Measurements from ENCODE around the gene BCL6. TPM values are rescaled to one million over a fixed set of nuclear protein-coding genes. Genes with fewer than 3 reads are reported as not detected.

The BCL6 gene
- polyA plus RNA-seq, 3 donors = 33.2 to 349 (median 34.9) TPM

DNA sequence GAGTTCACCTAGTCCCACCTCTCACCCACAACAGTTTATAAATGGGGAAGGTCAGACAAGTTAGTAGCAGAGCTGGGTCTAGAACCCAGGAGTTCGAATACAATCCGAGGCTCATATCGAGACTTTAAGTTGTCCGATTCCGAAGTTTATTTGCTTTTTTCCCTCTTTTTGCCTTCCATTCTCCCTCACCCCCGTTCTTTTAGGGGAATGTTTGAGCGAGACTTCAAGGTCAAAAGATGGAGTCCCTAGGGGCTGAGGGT, 7.3 kb downstream of the BCL6 start:
- H3K36me3 Mint-ChIP-seq = peaks cover 45 to 52% of the 10 kb centered on the region in 2 donors
- Histone ChIP-seq H3K9ac (ENCODE audit: insufficient read depth, low read length, poor library complexity, severe bottlenecking) (peak overlapping the region; percentile 89), H3K36me3 (replicated peaks in 1 of 2; ENCODE audit: control insufficient read depth in 1 of 2, insufficient read depth in 2 of 2, low read length in 2 of 2) (peaks cover 19 to 27% of the 10 kb centered on the region in 2 donors), H3K27ac (ENCODE audit: low read depth in 1 of 2, low read length in 2 of 2) (peak overlapping the region; percentile 96 to 99), H3K79me2 (ENCODE audit: insufficient read depth, low read length) (peaks cover 86% of the 10 kb centered on the region), H2AFZ (ENCODE audit: insufficient read depth, low read depth, low read length, poor library complexity, severe bottlenecking) (peak overlapping the region; percentile 62), H3K4me1 (ENCODE audit: control insufficient read depth in 1 of 2, insufficient read depth in 2 of 2, low read length in 2 of 2) (peaks cover 47 to 74% of the 10 kb centered on the region in 2 donors), H3K4me3 (replicated peaks in 1 of 3; ENCODE audit: low read depth in 2 of 3, low read length in 3 of 3) (peak overlapping the region; percentile 68 to 96 (median 77)), H3K27me3 (ENCODE audit: control insufficient read depth in 2 of 2, insufficient read depth in 2 of 2, low read length in 2 of 2) (no peaks in the 10 kb centered on the region), H4K20me1 (ENCODE audit: insufficient read depth, low read length) (peaks cover 97% of the 10 kb centered on the region), H3K9me3 (replicated peaks in 1 of 2; ENCODE audit: control insufficient read depth in 1 of 2, insufficient read depth in 1 of 2, low read length in 2 of 2) (no peaks in the 10 kb centered on the region), H3K4me2 (replicated peaks; ENCODE audit: extremely low read depth, low read length, poor library complexity, severe bottlenecking) (peak overlapping the region; percentile 95)
- peak overlapping the region; percentile 99 to 100 (median 100) for H3K27ac Mint-ChIP-seq
- peak overlapping the region; percentile 95 to 100 for H3K4me3 Mint-ChIP-seq
- no CpG with 5 or more reads among the region's 7 CpGs for WGBS (ENCODE audit: insufficient coverage)
- peaks cover 0 to 9% (median 3%) of the 10 kb centered on the region in 3 donors for H3K27me3 Mint-ChIP-seq (ENCODE audit: low read depth in 3 of 3)
- no peak for DNase-seq
- TF ChIP-seq, protein P1, sequence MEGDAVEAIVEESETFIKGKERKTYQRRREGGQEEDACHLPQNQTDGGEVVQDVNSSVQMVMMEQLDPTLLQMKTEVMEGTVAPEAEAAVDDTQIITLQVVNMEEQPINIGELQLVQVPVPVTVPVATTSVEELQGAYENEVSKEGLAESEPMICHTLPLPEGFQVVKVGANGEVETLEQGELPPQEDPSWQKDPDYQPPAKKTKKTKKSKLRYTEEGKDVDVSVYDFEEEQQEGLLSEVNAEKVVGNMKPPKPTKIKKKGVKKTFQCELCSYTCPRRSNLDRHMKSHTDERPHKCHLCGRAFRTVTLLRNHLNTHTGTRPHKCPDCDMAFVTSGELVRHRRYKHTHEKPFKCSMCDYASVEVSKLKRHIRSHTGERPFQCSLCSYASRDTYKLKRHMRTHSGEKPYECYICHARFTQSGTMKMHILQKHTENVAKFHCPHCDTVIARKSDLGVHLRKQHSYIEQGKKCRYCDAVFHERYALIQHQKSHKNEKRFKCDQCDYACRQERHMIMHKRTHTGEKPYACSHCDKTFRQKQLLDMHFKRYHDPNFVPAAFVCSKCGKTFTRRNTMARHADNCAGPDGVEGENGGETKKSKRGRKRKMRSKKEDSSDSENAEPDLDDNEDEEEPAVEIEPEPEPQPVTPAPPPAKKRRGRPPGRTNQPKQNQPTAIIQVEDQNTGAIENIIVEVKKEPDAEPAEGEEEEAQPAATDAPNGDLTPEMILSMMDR (IDR thresholded peaks at IDR 0.05) = no peak
- intact Hi-C loops (cut with micrococcal nuclease) = loop anchor here (2.0 to 10.0 kb wide), 2 partner anchors 1087 to 1215 kb away; no protein-coding TSS in a partner anchor
- H3K4me1 Mint-ChIP-seq = peaks cover 45% of the 10 kb centered on the region
- H3K9me3 Mint-ChIP-seq = peaks cover 0 to 2% (median 0%) of the 10 kb centered on the region in 7 donors

DNA sequence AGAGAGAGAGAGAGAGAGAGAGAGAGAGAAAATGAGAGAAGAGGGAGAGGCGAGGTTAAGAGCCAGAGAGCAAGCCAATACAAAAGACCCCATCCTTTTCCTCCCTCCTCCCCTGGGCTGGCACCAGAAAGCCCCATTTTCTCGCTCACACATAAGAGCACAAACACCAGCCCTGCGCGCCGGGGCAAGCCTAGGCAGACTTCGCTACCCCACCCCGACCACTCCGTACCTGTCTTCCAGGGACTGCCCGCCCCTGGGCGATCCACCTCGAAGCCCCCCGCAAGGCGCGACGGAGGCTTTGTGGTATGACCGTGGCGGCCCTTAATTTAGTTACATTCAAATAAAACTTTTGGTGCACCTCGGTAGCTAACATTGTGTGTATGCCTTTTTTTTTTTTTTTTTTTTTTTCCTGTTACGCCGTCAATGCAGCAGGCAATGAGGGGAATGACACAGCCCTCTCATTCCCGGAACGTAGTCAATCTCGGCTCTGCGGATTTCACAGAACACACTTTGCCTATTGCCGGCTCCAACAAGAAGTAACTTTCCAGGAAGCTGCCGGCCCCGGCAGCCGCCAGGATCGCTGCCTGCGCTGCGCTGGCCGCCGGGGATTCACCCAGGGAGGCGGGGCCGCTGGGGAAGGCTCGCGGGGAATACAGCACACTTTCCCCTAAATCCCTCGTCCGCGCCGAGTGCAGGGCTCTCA, 7.7 kb downstream of the BCL6 start:
- peaks cover 82% of the 10 kb centered on the region for H3K79me2 ChIP-seq (ENCODE audit: insufficient read depth, low read length)
- TF ChIP-seq, protein P1 (IDR thresholded peaks at IDR 0.05) = no peak
- H4K20me1 ChIP-seq (ENCODE audit: insufficient read depth, low read length) = peaks cover 97% of the 10 kb centered on the region
- H3K4me3 ChIP-seq (replicated peaks in 1 of 3; ENCODE audit: low read depth in 2 of 3, low read length in 3 of 3) = peak overlapping the region; percentile 68 to 96 (median 77)
- H3K36me3 Mint-ChIP-seq = peaks cover 50 to 55% of the 10 kb centered on the region in 2 donors
- H3K27me3 ChIP-seq (ENCODE audit: control insufficient read depth in 2 of 2, insufficient read depth in 2 of 2, low read length in 2 of 2) = no peaks in the 10 kb centered on the region
- peak overlapping the region; percentile 99 to 100 (median 100) for H3K27ac Mint-ChIP-seq
- H3K9me3 ChIP-seq (replicated peaks in 1 of 2; ENCODE audit: control insufficient read depth in 1 of 2, insufficient read depth in 1 of 2, low read length in 2 of 2) = no peaks in the 10 kb centered on the region
- peaks cover 43 to 69% of the 10 kb centered on the region in 2 donors for H3K4me1 ChIP-seq (ENCODE audit: control insufficient read depth in 1 of 2, insufficient read depth in 2 of 2, low read length in 2 of 2)
- intact Hi-C loops (cut with micrococcal nuclease) = loop anchor here (2.0 to 10.0 kb wide), 2 partner anchors 1087 to 1215 kb away; no protein-coding TSS in a partner anchor
- H3K27ac ChIP-seq (ENCODE audit: low read depth in 1 of 2, low read length in 2 of 2) = peak overlapping the region; percentile 96 to 99
- peak overlapping the region; percentile 62 for H2AFZ ChIP-seq (ENCODE audit: insufficient read depth, low read depth, low read length, poor library complexity, severe bottlenecking)
- 0% methylated on average over 25 of the region's 41 CpGs for WGBS (ENCODE audit: insufficient coverage)
- peak overlapping the region; percentile 89 for H3K9ac ChIP-seq (ENCODE audit: insufficient read depth, low read length, poor library complexity, severe bottlenecking)
- peaks cover 24 to 32% of the 10 kb centered on the region in 2 donors for H3K36me3 ChIP-seq (replicated peaks in 1 of 2; ENCODE audit: control insufficient read depth in 1 of 2, insufficient read depth in 2 of 2, low read length in 2 of 2)
- peaks cover 45% of the 10 kb centered on the region for H3K4me1 Mint-ChIP-seq
- H3K27me3 Mint-ChIP-seq (ENCODE audit: low read depth in 3 of 3) = peaks cover 0 to 9% (median 3%) of the 10 kb centered on the region in 3 donors
- peak; percentile 47 to 78 (median 62) for DNase-seq
- peak overlapping the region; percentile 95 for H3K4me2 ChIP-seq (replicated peaks; ENCODE audit: extremely low read depth, low read length, poor library complexity, severe bottlenecking)
- H3K9me3 Mint-ChIP-seq = peaks cover 0 to 2% (median 0%) of the 10 kb centered on the region in 7 donors
- H3K4me3 Mint-ChIP-seq = peak overlapping the region; percentile 95 to 100

All from CD14-positive monocyte (primary cell).